Fibroblast of skin of abdomen (primary cell): ENCODE measurements around the gene TM4SF4.
A peak's percentile ranks its signal among the peaks of the same experiment; 100 is the strongest.

Source experiments
- DNase-seq: peaks from one replicate; pipeline ENCODE4 v3.0.0-alpha.2; 2013

TM4SF4 gene

GRCh38 chr3:149455366-149455765 is 19.1 kb upstream of the TM4SF4 start:
- no peak for DNase-seq

- no peak for DNase-seq
Observed at GRCh38 chr3:149455989-149456388, 18.5 kb upstream of the TM4SF4 start.

DNA sequence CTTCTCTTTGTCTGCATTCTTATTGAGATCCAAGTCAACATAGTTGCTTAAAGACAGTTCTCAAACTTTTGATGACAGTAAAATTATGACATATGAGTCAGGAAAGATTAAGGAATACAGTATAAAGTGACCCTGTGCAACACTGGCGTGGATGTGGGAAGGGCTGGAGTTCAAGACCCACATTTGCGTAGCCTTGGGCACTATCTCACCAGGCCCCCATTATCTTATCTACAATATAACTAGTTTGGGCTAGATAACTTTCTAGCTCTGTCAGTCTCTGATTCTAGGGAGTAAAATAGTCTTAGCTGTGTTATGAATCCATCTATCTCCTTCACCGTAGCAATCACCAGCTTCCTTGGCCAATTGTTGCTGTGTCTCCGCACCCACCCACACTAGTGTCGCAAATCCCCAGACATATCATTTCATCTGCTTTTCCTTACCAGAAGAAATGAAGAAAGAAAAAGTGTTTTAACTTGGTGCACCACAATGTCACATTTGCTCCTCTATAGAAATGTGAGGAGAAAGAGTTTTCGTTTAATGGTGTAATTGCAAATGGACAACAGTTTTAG is 14.9 kb upstream of the TM4SF4 start:
- no peak for DNase-seq

DNA sequence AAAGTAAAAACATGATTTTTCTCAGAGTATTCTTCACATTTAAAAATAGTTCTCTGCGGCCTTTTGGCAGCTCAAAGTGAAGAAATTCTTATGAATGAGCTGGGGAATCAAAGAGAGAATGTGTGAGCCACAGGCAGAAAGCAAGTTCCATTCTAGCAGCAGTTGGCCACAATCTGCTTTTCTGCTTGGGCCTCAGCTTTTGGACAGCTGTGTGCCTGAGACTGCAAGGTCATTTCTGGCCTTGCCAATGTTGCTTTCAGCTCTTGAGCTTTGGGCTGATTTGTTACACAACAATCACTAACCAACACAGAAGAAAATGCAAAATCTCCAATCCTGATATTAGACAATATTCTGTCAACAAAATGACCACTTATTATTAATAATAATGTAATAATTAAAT is 14.4 kb upstream of the TM4SF4 start:
- no peak for DNase-seq

DNA sequence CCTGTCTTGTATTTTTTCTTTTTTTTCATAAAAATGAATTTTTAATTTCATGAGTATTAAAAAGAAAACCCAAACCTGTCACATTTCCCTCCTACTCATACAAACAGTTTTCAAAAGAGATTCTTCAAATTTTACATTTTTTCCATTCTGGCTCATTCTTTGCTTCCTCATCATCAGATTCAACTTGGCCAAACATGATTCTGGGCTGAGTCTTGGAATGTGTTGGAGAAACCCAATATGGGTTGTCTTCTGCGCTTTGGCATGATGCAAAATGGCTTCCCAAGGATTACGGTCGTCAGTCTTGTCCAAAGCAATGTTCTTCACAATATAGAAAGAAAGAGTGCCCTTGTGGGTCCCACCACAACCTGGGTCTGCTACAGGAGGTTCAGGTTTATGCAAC is 12.4 kb upstream of the TM4SF4 start:
- no peak for DNase-seq

DNA sequence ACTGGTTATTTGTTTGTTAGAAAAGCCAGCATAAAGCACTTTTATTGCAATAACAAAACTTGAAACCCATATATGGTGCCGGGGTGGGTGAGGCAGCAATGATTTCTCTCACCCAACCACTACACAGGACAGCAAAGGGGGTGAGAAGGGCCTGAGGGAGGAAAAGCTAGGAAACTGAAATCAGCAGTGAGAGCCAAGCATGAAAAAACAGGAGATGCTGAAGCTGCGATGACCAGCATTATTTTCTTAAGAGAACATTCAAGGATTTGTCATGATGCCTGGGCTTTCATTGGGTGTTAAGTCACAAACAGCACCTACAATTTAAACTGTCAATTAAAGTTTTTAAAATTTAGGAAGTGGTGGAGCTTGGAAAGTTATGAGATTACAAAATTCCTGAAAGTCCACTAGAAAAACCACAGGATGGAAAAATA is 11.9 kb upstream of the TM4SF4 start:
- DNase-seq, result no peak

GRCh38 chr3:149463921-149464320 is 10.6 kb upstream of the TM4SF4 start:
- DNase-seq, result no peak

DNA sequence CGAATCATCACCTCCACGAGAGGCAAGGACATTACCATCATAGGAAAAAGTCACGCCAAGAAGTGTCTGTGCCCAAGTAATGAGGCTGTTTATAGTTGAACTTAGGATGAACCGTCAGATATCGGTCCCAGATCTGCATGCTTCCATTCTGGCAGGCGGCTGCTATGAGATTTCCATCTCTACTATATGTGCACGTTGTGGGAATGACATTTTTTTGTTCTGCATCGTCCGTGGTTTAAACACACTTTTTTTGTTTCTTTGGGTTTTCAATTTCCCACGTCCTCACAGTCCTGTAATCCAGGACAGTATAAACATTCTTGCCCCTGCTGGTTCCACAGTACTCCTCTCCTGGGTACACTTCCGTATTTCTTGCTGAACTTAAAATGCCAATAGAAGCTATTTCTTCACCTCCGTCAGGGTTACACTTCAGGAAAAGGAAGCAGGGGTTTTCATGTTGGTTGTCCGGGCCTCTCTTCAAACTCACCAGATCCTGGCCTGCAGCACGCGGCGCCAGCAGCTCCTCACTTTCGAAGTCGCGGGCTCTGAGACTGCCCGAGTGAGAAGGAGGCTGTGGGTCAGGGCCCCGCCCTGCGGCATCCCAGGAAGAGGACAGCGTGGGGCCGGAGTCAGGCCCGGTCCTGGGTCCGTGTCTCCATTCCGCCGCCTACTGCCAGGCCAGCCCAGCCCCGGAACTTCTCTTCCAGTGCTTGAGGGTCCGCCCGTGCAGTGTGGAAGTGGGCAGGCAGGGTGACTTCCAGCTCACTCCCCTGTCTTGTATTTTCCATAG is 9.8 kb upstream of the TM4SF4 start:
- DNase-seq, result no peak

- DNase-seq, result no peak
Observed at GRCh38 chr3:149465351-149465883, 9.1 kb upstream of the TM4SF4 start.

GRCh38 chr3:149466192-149466591 is 8.3 kb upstream of the TM4SF4 start:
- DNase-seq, result peak; percentile 92

- DNase-seq, result no peak
Observed at GRCh38 chr3:149468504-149469212, 5.8 kb upstream of the TM4SF4 start.

GRCh38 chr3:149470381-149470780 is 4.1 kb upstream of the TM4SF4 start:
- DNase-seq, result no peak

- DNase-seq, result peak; percentile 73
Observed at GRCh38 chr3:149472030-149472797, 2.3 kb upstream of the TM4SF4 start.

GRCh38 chr3:149473357-149474249 is 894 bp upstream of the TM4SF4 start:
- peak; percentile 84 for DNase-seq

DNA sequence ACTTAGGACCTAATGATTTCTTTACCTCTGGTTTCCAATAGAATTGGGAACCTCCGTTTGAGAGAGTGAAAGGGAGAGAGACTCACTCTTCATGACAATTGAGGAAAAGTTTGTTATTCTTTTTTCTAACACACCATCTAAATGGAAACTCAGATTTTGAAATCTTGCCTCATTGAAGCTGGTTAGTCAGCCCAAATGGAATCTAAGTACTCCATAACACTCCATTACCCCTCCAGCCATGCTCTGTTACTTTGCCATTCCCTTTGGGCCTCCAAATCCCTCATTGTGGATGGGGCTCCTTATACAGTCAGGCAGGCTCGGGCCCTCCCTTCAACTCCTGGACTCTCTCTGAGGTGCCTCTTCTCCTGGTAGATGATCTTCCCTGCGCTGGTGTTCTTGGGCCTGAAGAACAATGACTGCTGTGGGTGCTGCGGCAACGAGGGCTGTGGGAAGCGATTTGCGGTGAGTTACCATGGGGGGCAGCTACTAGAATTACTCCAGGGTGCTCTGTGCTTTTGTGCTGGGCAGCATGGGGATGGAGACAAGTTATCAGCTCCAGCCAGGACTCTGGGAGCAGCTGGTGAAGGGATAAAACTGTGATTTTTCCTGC is 1.1 kb downstream of the TM4SF4 start:
- DNase-seq, result no peak

- DNase-seq, result no peak
Observed at GRCh38 chr3:149476225-149476624, 1.7 kb downstream of the TM4SF4 start.

GRCh38 chr3:149479621-149480325 is 5.3 kb downstream of the TM4SF4 start:
- DNase-seq, result no peak

- DNase-seq, result peak; percentile 77
Observed at GRCh38 chr3:149480326-149481017, 6.0 kb downstream of the TM4SF4 start.

DNA sequence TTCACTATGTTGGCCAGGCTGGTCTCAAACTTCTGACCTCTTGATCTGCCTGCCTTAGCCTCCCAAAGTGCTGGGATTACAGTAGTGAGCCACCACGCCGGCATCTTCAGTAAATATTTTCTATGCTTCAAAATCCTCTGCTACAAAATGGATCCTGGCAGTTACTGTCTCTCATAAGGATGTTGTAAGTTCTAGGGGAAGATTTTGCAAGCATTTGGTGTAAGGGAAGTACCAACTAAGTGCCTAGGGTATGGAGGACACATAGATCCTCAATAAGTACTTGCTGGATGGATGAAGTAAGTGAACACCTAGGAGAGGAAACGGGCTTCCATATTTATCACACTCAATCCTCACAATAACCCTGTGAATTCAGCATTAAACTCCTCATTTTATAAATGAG is 6.6 kb downstream of the TM4SF4 start:
- no peak for DNase-seq

- DNase-seq, result no peak
Observed at GRCh38 chr3:149481491-149481890, 7.0 kb downstream of the TM4SF4 start.
